Eye (tissue), 1 donor: ENCODE data around the gene BUB1B.
"Not testable (repeated sequence)": the region's sequence is repeated elsewhere in the genome, so short reads cannot be mapped to it uniquely, and the experiment has no call there.

Experiments used
- DNase-seq: peaks from one replicate; pipeline ENCODE4 v3.0.0-alpha.2; 2015

The BUB1B gene

GRCh38 chr15:40136470-40137302, 24.2 kb upstream of the BUB1B start:
- peak; percentile 35 for DNase-seq

- no peak for DNase-seq
Measured at GRCh38 chr15:40137303-40138200, 23.3 kb upstream of the BUB1B start.

- not testable (repeated sequence) for DNase-seq
Measured at GRCh38 chr15:40138201-40138570, 22.7 kb upstream of the BUB1B start.

GRCh38 chr15:40142428-40142827, 18.4 kb upstream of the BUB1B start:
- no peak for DNase-seq

GRCh38 chr15:40146037-40146436, 14.8 kb upstream of the BUB1B start:
- no peak for DNase-seq

- no peak for DNase-seq
Measured at GRCh38 chr15:40149339-40149738, 11.5 kb upstream of the BUB1B start.

- DNase-seq = peak; percentile 29
Measured at GRCh38 chr15:40150163-40150925, 10.5 kb upstream of the BUB1B start.

GRCh38 chr15:40151499-40151898, 9.4 kb upstream of the BUB1B start:
- DNase-seq = no peak

- DNase-seq = no peak
Measured at GRCh38 chr15:40151991-40152390, 8.9 kb upstream of the BUB1B start.

GRCh38 chr15:40154821-40155220, 6.0 kb upstream of the BUB1B start:
- not testable (repeated sequence) for DNase-seq

GRCh38 chr15:40155270-40155910, 5.5 kb upstream of the BUB1B start:
- peak; percentile 21 for DNase-seq

GRCh38 chr15:40157778-40158447, 3.0 kb upstream of the BUB1B start:
- no peak for DNase-seq

- DNase-seq = no peak
Measured at GRCh38 chr15:40160021-40160420, 848 bp upstream of the BUB1B start.

- no peak for DNase-seq
Measured at GRCh38 chr15:40161693-40162391, 973 bp downstream of the BUB1B start.

GRCh38 chr15:40162552-40162951, 1.7 kb downstream of the BUB1B start:
- DNase-seq = no peak

- DNase-seq = no peak
Measured at GRCh38 chr15:40163657-40164416, 3.0 kb downstream of the BUB1B start.

- not testable (repeated sequence) for DNase-seq
Measured at GRCh38 chr15:40167374-40167773, 6.5 kb downstream of the BUB1B start.

GRCh38 chr15:40175160-40175559, 14.3 kb downstream of the BUB1B start:
- no peak for DNase-seq

GRCh38 chr15:40182358-40183029, 21.6 kb downstream of the BUB1B start:
- DNase-seq = no peak
